WTC11 (cell line): ENCODE data around the gene STAU1. TPM values are rescaled to one million over a fixed set of nuclear protein-coding genes. Genes with fewer than 3 reads are reported as not detected.

ENCODE experiments used
- ATAC-seq: fragments of 200-7000 bp; cut with Tn5 transposase; 2 replicates; pipeline ENCODE4 v1.10.0; 2021; ENCODE audit warnings: mild to moderate bottlenecking, moderate library complexity
- CTCF ChIA-PET: fragments of 300-600 bp; sonication (Branson Sonifier 250); formaldehyde crosslinking; loops from one replicate; lab custom pipeline; 2021; ENCODE audit warnings: antibody characterized with exemption; lab: Charles Lee
- POLR2A ChIA-PET: fragments of 350-600 bp; sonication (Branson Sonifier 250); formaldehyde crosslinking; loops from one replicate; lab custom pipeline; 2021; ENCODE audit warnings: antibody characterized with exemption; lab: Charles Lee
- DNase-seq: peaks from one replicate; pipeline ENCODE4 v3.0.0; 2021; ENCODE audit warnings: low spot score
- H3K27ac Mint-ChIP-seq: 2 replicates; pipeline ENCODE4 v1.8.0; 2021; ENCODE audit warnings: mixed read lengths
- H3K27me3 Mint-ChIP-seq: 2 replicates; pipeline ENCODE4 v1.8.0; 2021; ENCODE audit warnings: low read depth, mild to moderate bottlenecking, moderate library complexity, mixed read lengths
- H3K36me3 Mint-ChIP-seq: 2 replicates; pipeline ENCODE4 v1.8.0; 2021; ENCODE audit warnings: mixed read lengths
- H3K4me1 Mint-ChIP-seq: 2 replicates; pipeline ENCODE4 v1.8.0; 2022; ENCODE audit warnings: mixed read lengths
- H3K4me3 Mint-ChIP-seq: 2 replicates; pipeline ENCODE4 v1.8.0; 2021; ENCODE audit warnings: mild to moderate bottlenecking, moderate library complexity, mixed read lengths
- H3K9me3 Mint-ChIP-seq: 2 replicates; pipeline ENCODE4 v1.8.0; 2021; ENCODE audit warnings: mixed read lengths
- ARID4B ChIP-seq: sonication (generic); formaldehyde crosslinking; IDR thresholded peaks from 2 replicates; pipeline ENCODE4 v1.8.0; 2023; ENCODE audit warnings: missing genetic modification reagents, mild to moderate bottlenecking, borderline replicate concordance
- FOXJ3 ChIP-seq: sonication (generic); formaldehyde crosslinking; IDR thresholded peaks from 2 replicates; pipeline ENCODE4 v1.9.0; 2021; ENCODE audit warnings: missing genetic modification reagents, mild to moderate bottlenecking, borderline replicate concordance
- GABPB1 ChIP-seq: sonication (generic); formaldehyde crosslinking; IDR thresholded peaks from 2 replicates; pipeline ENCODE4 v1.8.1; 2023; ENCODE audit warnings: mild to moderate bottlenecking, missing genetic modification reagents
- IRF2 ChIP-seq: sonication (generic); formaldehyde crosslinking; IDR thresholded peaks from 2 replicates; pipeline ENCODE4 v1.8.0; 2022; ENCODE audit warnings: low read depth, missing genetic modification reagents, borderline replicate concordance
- KAT7 ChIP-seq: sonication (generic); formaldehyde crosslinking; IDR thresholded peaks from 2 replicates; pipeline ENCODE4 v1.8.1; 2023; ENCODE audit warnings: missing genetic modification reagents, mild to moderate bottlenecking, borderline replicate concordance
- NFYB ChIP-seq: sonication (generic); formaldehyde crosslinking; conservative IDR thresholded peaks from 2 replicates; pipeline ENCODE4 v1.8.0; 2022; ENCODE audit warnings: low read depth, missing genetic modification reagents
- NR2C2 ChIP-seq: sonication (generic); formaldehyde crosslinking; IDR thresholded peaks from 2 replicates; pipeline ENCODE4 v1.8.0; 2022; ENCODE audit warnings: mild to moderate bottlenecking, missing genetic modification reagents
- NR3C1 ChIP-seq: sonication (generic); formaldehyde crosslinking; conservative IDR thresholded peaks from 2 replicates; pipeline ENCODE4 v1.8.1; 2023; ENCODE audit warnings: low read depth, mild to moderate bottlenecking, missing genetic modification reagents
- PRDM15 ChIP-seq: sonication (generic); formaldehyde crosslinking; IDR thresholded peaks from 2 replicates; pipeline ENCODE4 v1.8.0; 2022; ENCODE audit warnings: missing genetic modification reagents
- RELA ChIP-seq: sonication (generic); formaldehyde crosslinking; IDR thresholded peaks from 2 replicates; pipeline ENCODE4 v1.8.1; 2022; ENCODE audit warnings: missing genetic modification reagents, mild to moderate bottlenecking, borderline replicate concordance
- SMAD3 ChIP-seq: sonication (generic); formaldehyde crosslinking; IDR thresholded peaks from 2 replicates; pipeline ENCODE4 v1.8.0; 2022; ENCODE audit warnings: missing genetic modification reagents, mild to moderate bottlenecking, borderline replicate concordance
- SMAD4 ChIP-seq: sonication (generic); formaldehyde crosslinking; IDR thresholded peaks from 2 replicates; pipeline ENCODE4 v1.8.0; 2022; ENCODE audit warnings: mild to moderate bottlenecking, missing genetic modification reagents
- ZNF121 ChIP-seq: sonication (generic); formaldehyde crosslinking; IDR thresholded peaks from 2 replicates; pipeline ENCODE4 v1.8.0; 2023; ENCODE audit warnings: missing genetic modification reagents
- ZNF138 ChIP-seq: sonication (generic); formaldehyde crosslinking; conservative IDR thresholded peaks from 2 replicates; pipeline ENCODE4 v1.8.1; 2022; ENCODE audit warnings: mild to moderate bottlenecking, moderate library complexity, missing genetic modification reagents
- ZNF317 ChIP-seq: sonication (generic); formaldehyde crosslinking; IDR thresholded peaks from 2 replicates; pipeline ENCODE4 v1.8.1; 2023; ENCODE audit warnings: low read depth, mild to moderate bottlenecking, moderate library complexity, missing genetic modification reagents, borderline replicate concordance
- ZNF423 ChIP-seq: fragments of 250-450 bp; sonication (Bioruptor Pico); IDR thresholded peaks from 2 replicates; pipeline ENCODE4 v2.1.2; 2022; ENCODE audit warnings: mild to moderate bottlenecking, moderate library complexity
- ZNF512 ChIP-seq: sonication (generic); formaldehyde crosslinking; IDR thresholded peaks from 2 replicates; pipeline ENCODE4 v1.8.1; 2022; ENCODE audit warnings: missing genetic modification reagents, borderline replicate concordance
- ZNF671 ChIP-seq: fragments of 250-450 bp; sonication (Bioruptor Pico); IDR thresholded peaks from 2 replicates; pipeline ENCODE4 v1.8.0; 2021; ENCODE audit warnings: mild to moderate bottlenecking
- total RNA-seq: library from RNA; stranded (reverse); gene quantifications from 3 replicates; pipeline ENCODE4 v1.2.3, GENCODE V29; 2021
- TF ChIP-seq, protein P1 (sequence below): fragments of 250-450 bp; sonication (Bioruptor Pico); IDR thresholded peaks from 2 replicates; pipeline ENCODE4 v1.9.0; 2021; ENCODE audit warnings: mild to moderate bottlenecking
- TF ChIP-seq, protein P2 (sequence below): sonication (generic); formaldehyde crosslinking; conservative IDR thresholded peaks from 2 replicates; pipeline ENCODE4 v1.8.1; 2022; ENCODE audit warnings: mild to moderate bottlenecking, missing genetic modification reagents
- TF ChIP-seq, protein P3 (sequence below): sonication (generic); formaldehyde crosslinking; IDR thresholded peaks from 2 replicates; pipeline ENCODE4 v1.8.1; 2023; ENCODE audit warnings: mild to moderate bottlenecking, missing genetic modification reagents, moderate library complexity

Gene STAU1
- total RNA-seq, 1 experiment from 2014 or later: 92.6 TPM

DNA sequence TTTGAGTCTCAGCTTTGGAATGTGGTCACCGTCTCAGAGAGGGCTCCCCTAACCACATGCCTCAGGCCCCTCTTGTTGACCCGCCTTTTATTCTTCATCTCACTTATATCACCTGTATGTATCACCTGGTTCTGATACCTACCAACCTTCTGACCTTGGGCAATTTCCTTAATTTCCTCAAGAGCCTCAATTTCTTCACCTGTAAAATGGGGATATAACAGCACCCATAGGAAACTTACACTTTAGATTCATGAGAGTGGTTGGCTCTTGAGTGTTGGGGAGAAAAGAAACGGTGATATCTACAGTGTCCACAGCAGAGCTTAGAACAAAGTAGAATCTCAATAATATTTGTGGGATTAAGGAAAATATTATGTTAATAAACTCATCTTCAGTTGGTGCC lies 27.1 kb upstream of the STAU1 start:
- no peak for TF ChIP-seq KAT7 (CRISPR knock-in tag)
- TF ChIP-seq NR2C2 (CRISPR knock-in tag): no peak
- no peak for TF ChIP-seq FOXJ3 (CRISPR knock-in tag)
- no peak for TF ChIP-seq IRF2 (CRISPR knock-in tag)
- DNase-seq (no peak), ATAC-seq (no peak)
- Mint-ChIP-seq H3K27ac (no peak overlapping the region), H3K9me3 (peaks cover 8% of the 10 kb centered on the region), H3K36me3 (peaks cover 4% of the 10 kb centered on the region; the same call in 1 of the 2 replicates), H3K4me3 (no peak overlapping the region), H3K27me3 (peaks cover 2% of the 10 kb centered on the region; the same call in 1 of the 2 replicates), H3K4me1 (peaks cover 15% of the 10 kb centered on the region)
- ChIA-PET POLR2A (no interaction called here), CTCF (interaction anchor here (1.5 kb wide), 2 partner anchors 9 to 82 kb away, joined by 5 to 10 read pairs; no protein-coding TSS in a partner anchor)

- no peak for DNase-seq
- peaks cover 10% of the 10 kb centered on the region for H3K4me1 Mint-ChIP-seq
- H3K9me3 Mint-ChIP-seq: peaks cover 11% of the 10 kb centered on the region
- ATAC-seq: no peak
- CTCF ChIA-PET: interaction anchor here (1.5 kb wide), 1 partner anchor 81 kb away, joined by 10 read pairs; no protein-coding TSS in a partner anchor
- H3K36me3 Mint-ChIP-seq: peaks cover 8% of the 10 kb centered on the region; the same call in 1 of the 2 replicates
- no peak overlapping the region for H3K27ac Mint-ChIP-seq
- POLR2A ChIA-PET: no interaction called here
- no peak overlapping the region for H3K4me3 Mint-ChIP-seq
- TF ChIP-seq SMAD3 (CRISPR knock-in tag) (no peak), PRDM15 (CRISPR knock-in tag) (no peak), ZNF671 (CRISPR knock-in tag) (no peak), NR3C1 (CRISPR knock-in tag) (no peak), GABPB1 (CRISPR knock-in tag) (no peak), ZNF138 (CRISPR knock-in tag) (no peak), SMAD4 (CRISPR knock-in tag) (no peak), NFYB (CRISPR knock-in tag) (no peak), ARID4B (no peak), ZNF512 (CRISPR knock-in tag) (no peak), ZNF423 (no peak), ZNF317 (no peak), RELA (CRISPR knock-in tag) (no peak), ZNF121 (no peak)
- TF ChIP-seq, protein P1, sequence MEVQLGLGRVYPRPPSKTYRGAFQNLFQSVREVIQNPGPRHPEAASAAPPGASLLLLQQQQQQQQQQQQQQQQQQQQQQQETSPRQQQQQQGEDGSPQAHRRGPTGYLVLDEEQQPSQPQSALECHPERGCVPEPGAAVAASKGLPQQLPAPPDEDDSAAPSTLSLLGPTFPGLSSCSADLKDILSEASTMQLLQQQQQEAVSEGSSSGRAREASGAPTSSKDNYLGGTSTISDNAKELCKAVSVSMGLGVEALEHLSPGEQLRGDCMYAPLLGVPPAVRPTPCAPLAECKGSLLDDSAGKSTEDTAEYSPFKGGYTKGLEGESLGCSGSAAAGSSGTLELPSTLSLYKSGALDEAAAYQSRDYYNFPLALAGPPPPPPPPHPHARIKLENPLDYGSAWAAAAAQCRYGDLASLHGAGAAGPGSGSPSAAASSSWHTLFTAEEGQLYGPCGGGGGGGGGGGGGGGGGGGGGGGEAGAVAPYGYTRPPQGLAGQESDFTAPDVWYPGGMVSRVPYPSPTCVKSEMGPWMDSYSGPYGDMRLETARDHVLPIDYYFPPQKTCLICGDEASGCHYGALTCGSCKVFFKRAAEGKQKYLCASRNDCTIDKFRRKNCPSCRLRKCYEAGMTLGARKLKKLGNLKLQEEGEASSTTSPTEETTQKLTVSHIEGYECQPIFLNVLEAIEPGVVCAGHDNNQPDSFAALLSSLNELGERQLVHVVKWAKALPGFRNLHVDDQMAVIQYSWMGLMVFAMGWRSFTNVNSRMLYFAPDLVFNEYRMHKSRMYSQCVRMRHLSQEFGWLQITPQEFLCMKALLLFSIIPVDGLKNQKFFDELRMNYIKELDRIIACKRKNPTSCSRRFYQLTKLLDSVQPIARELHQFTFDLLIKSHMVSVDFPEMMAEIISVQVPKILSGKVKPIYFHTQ (CRISPR knock-in tag): no peak
- TF ChIP-seq, protein P2, sequence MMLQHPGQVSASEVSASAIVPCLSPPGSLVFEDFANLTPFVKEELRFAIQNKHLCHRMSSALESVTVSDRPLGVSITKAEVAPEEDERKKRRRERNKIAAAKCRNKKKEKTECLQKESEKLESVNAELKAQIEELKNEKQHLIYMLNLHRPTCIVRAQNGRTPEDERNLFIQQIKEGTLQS: no peak
- TF ChIP-seq, protein P3, sequence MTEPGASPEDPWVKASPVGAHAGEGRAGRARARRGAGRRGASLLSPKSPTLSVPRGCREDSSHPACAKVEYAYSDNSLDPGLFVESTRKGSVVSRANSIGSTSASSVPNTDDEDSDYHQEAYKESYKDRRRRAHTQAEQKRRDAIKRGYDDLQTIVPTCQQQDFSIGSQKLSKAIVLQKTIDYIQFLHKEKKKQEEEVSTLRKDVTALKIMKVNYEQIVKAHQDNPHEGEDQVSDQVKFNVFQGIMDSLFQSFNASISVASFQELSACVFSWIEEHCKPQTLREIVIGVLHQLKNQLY (CRISPR knock-in tag): no peak
- H3K27me3 Mint-ChIP-seq: peaks cover 2% of the 10 kb centered on the region; the same call in 1 of the 2 replicates
Observed at GRCh38 chr20:49214571-49214970, 26.4 kb upstream of the STAU1 start.
